ENCODE data around the gene TRIM71. TPM values are rescaled to one million over a fixed set of nuclear protein-coding genes. Genes with fewer than 3 reads are reported as not detected.
A peak's percentile ranks its signal among the peaks of the same experiment; 100 is the strongest.

The TRIM71 gene
- total and polyA plus RNA-seq, 8 donors = 2.2 to 8.3 (median 6.9) TPM

- DNase-seq = no peak
- no peak overlapping the region for H3K4me3 ChIP-seq
- peaks cover 0 to 19% of the 10 kb centered on the region in 2 donors for H3K4me1 ChIP-seq
- no peak for ATAC-seq
- no peak for TF ChIP-seq CTCF (IDR thresholded peaks at IDR 0.05)
- H3K36me3 ChIP-seq = no peaks in the 10 kb centered on the region
- H3K27me3 ChIP-seq = no peaks in the 10 kb centered on the region
- intact Hi-C loops (cut with DNase I) = no loop called here
- no peaks in the 10 kb centered on the region for H3K9me3 ChIP-seq
- H3K27ac ChIP-seq = no peak overlapping the region
Measured at GRCh38 chr3:32847528-32847927, 29.7 kb downstream of the TRIM71 start.

GRCh38 chr3:32848215-32848614 lies 30.4 kb downstream of the TRIM71 start:
- intact Hi-C loops (cut with DNase I) = no loop called here
- H3K4me1 ChIP-seq = peaks cover 0 to 12% of the 10 kb centered on the region in 2 donors
- ATAC-seq = no peak

GRCh38 chr3:32849046-32849445 lies 31.2 kb downstream of the TRIM71 start:
- Histone ChIP-seq H3K9me3 (no peaks in the 10 kb centered on the region), H3K4me3 (no peak overlapping the region), H3K27me3 (no peaks in the 10 kb centered on the region), H3K36me3 (no peaks in the 10 kb centered on the region), H3K27ac (no peak overlapping the region), H3K4me1 (peaks cover 0 to 11% of the 10 kb centered on the region in 2 donors)
- DNase-seq (no peak), ATAC-seq (no peak)
- TF ChIP-seq CTCF (IDR thresholded peaks at IDR 0.05) = no peak
- intact Hi-C loops (cut with DNase I) = no loop called here

More at GRCh38 chr3:32848215-32848614, 30.4 kb downstream of the TRIM71 start:
- no peak for TF ChIP-seq CTCF (IDR thresholded peaks at IDR 0.05)
- Histone ChIP-seq H3K9me3 (no peaks in the 10 kb centered on the region), H3K27me3 (no peaks in the 10 kb centered on the region), H3K4me3 (no peak overlapping the region), H3K36me3 (no peaks in the 10 kb centered on the region), H3K27ac (no peak overlapping the region)
- DNase-seq = no peak

DNA sequence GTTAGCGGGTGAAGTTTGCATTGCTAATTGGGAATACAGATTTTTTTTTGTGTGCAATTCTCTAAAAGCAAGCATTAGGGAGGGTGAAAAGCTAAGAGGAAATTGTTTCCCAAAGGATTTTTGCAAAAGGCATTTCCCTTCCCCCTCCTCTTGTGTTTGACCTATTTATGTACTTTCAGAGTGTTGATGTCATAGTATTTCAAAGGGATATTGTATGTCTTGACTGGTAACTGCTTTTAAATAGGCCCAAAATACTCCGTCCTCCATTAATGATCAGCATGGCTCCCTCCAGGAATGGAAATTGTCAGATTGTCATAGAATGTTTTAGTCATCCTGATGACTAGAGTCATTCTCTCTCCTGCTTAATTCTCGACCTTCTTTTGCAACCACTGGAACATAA lies 32.4 kb downstream of the TRIM71 start:
- intact Hi-C loops (cut with DNase I) = no loop called here
- H3K27me3 ChIP-seq = no peaks in the 10 kb centered on the region
- H3K4me3 ChIP-seq = no peak overlapping the region
- no peaks in the 10 kb centered on the region for H3K9me3 ChIP-seq
- peaks cover 0 to 11% of the 10 kb centered on the region in 2 donors for H3K4me1 ChIP-seq
- ATAC-seq (peak; percentile 21), DNase-seq (no peak)
- no peaks in the 10 kb centered on the region for H3K36me3 ChIP-seq
- no peak for TF ChIP-seq CTCF (IDR thresholded peaks at IDR 0.05)
- no peak overlapping the region for H3K27ac ChIP-seq

- no peak for ATAC-seq
- H3K4me3 ChIP-seq = no peak overlapping the region
- intact Hi-C loops (cut with DNase I) = no loop called here
Measured at GRCh38 chr3:32850636-32851035, 32.8 kb downstream of the TRIM71 start.

More at GRCh38 chr3:32850636-32851035, 32.8 kb downstream of the TRIM71 start:
- no peak for DNase-seq
- no peaks in the 10 kb centered on the region for H3K36me3 ChIP-seq
- H3K4me1 ChIP-seq = peaks cover 0 to 11% of the 10 kb centered on the region in 2 donors
- no peak for TF ChIP-seq CTCF (IDR thresholded peaks at IDR 0.05)
- H3K27ac ChIP-seq = no peak overlapping the region
- H3K27me3 ChIP-seq = no peaks in the 10 kb centered on the region
- no peaks in the 10 kb centered on the region for H3K9me3 ChIP-seq
